Anterior cingulate cortex (tissue), 58 donors: Measurements from ENCODE around the gene DNASE1L3.
"Not testable (repeated sequence)": the region's sequence is repeated elsewhere in the genome, so short reads cannot be mapped to it uniquely, and the experiment has no call there.

Experiments used
- DNase-seq, 58 donors: peaks; one replicate each; lab custom pipeline; 2025; lab: John Stamatoyannopoulos, UW

The DNASE1L3 gene

DNA sequence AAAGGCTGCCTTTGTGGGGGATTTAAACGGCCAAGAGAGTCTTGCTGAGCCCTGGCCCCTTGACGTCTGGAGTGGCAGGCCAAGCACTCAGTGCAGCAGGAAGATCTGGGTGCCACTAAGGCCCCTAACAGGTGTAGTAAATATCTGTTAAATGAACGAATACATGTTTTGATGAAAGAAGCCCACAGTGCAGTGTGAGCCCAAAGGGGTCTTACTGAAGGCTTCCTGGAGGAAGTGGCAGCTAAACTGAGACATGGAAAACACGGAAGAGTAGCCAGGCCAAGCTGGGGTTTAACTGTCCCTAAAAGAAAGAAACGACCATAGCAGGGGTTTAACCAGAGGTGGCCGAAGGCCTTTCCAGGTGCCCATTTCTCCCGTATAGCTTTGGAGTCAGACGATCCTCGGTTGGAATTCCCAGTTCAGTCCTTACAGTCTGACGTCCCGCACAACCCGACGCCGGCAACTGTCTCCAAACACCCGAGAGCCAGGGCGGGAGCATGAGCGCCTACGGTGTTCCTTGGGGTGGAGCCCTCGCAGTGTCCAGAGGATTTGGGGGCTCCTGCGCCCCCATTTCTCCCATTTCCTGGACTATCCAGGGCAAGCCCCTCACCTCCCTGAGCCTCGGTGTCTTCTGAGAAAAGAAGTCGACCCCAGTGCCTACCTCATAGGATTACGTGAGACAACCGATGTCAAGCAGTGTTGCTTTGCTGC, 25.9 kb upstream of the DNASE1L3 start:
- DNase-seq: peak in 2 of 58 donors; percentile 32 to 33

DNA sequence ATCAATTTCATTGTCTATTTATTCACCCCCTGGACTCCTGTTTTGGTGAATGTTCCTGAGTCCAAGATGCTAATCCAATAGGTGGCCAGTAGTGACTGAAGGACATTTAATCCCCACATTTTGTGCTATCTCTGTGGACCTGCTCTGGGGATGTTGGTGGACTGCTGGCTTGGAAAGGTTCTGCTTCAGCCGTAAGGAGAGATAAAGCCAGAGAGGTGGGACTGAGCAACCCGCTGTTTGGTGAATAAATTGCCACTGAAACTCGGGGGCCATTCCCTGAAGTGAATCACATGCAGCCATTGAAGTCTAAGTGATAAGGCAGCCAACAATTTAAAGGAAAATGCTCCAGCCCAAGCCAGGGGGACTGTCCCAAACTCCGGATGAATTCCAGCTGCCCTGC, 25.2 kb upstream of the DNASE1L3 start:
- DNase-seq: no peak

DNA sequence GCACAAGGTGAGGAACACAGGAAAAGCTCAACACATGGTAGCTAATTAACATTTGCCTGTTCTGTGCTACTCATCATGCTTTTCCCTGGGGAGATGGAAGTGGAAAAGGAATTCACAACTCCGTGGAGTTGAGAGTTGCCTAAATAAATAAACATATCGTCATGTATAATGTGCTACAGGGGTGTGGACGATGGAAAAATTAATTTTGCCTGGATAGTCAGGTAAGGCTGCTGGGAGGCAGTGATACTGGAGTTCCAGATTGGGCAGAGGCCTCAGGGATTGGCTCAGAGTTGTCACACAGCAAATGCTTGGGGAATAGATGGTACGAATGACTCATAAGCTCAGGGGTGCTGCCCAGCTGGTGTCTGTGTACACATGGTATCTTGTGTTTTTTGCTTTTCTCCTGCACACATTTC, 23.8 kb upstream of the DNASE1L3 start:
- peak in 5 of 58 donors; percentile 4 to 40 (median 9) for DNase-seq

DNA sequence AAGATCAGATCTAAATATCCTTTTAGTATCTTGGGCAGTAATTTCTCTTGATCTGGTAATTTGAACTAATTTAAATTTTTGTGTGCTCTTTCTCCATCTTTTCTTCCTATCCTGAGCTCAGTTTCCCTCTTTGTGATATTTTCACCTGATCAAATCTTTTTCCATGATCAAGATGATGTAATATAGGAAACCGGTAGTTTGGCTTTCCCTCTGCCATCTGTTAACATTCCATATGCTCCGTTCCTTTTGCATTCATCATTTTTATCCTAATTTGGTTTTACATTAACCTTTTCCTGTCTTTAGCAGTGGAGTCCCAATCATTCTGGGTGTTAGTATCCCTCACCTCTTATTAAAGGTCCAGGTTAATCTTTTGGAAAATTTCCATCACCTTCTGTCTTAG, 20.9 kb upstream of the DNASE1L3 start:
- DNase-seq: no peak

DNA sequence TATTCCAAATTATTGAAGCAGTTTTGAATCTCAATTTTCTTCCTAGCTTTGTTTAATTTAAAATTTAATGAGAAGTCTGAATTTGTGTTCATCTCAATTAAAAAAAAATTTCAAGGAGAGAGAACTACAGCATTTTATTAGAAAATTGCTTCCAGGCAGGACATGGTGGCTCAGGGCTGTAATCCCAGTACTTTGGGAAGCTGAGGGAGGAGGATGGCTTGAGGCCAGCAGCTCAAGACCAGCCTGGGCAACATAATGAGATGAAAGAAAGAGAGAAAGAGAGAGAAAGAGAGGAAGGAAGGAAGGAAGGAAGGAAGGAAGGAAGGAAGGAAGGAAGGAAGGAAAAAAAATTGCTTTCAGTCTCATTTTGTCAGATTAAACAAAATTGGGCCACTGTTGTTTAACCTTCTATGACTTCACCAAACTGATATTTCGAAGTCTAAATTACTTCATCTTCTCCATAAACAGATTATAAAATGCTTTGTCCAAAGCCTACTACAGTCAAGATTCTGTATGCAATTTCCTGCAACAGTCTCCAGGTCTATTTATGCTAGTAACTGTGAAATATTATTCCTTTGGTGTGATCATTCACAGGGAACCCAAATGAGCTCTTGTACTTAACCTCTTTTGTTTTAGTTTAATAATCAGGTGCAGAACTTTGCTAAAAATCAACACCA, 20.2 kb upstream of the DNASE1L3 start:
- DNase-seq: no peak

DNA sequence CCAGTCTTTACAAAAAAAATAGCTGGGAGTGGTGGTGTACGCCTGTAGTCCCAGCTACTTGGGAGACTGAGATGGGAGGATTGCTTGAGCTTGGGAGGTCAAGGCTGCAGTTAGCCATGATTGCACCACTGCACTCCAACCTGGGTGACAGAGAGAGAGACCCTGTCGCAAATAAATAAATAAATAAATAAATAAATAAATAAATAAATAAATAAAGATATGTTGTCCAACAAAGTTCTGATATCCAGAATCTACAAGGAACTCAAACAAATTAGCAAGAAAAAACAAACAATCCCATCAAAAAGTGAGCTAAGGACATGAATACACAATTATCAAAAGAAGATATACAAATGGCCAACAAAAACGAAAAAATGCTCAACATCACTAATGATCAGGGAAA, 17.2 kb upstream of the DNASE1L3 start:
- not testable (repeated sequence) for DNase-seq

DNA sequence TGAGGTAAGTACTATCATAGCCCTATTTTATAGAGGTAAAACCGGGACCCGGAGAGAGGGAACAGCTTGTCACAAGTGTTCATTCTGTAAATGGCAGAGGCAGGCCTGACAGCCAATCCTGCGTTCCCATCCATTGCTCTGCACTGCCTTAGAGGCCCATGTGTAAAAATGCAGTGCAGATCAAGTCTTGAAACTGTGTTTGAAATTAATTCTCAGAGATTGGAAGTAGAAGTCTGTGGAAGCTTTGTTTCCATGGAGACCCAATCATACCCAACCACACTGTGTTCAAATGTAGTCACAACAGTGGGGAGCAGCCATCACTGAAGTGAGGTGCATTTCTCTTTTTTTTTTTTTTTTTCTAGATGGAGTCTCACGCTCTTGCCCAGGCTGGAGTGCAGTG, 13.1 kb upstream of the DNASE1L3 start:
- DNase-seq: peak in 2 of 58 donors; percentile 6 to 31

DNA sequence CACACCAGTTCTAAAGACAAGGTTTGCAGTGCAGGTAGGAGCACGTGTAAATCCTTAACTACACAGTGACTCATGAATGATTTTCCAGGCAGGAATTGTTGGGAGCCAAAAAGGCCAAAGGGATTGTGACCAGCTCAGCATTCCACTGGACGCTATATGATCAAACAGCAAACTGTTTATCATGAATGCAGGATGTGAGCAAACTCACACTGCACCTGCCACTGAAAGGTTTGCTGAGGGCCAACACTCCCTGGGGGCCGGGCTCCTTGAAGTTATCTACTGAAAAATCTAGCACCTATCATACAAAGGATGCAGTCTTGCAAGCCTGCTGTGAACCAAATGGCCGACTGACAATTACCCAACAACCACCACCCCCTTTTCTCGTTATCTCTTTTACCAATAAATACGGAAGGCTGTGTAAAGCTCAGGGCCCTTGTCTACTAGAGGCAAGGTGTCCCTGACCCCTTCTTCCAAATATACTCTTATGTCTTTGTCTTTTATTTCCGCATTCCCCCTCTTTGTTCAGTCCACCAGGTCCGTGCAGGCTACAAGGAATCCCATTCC, 11.5 kb upstream of the DNASE1L3 start:
- DNase-seq: no peak

DNA sequence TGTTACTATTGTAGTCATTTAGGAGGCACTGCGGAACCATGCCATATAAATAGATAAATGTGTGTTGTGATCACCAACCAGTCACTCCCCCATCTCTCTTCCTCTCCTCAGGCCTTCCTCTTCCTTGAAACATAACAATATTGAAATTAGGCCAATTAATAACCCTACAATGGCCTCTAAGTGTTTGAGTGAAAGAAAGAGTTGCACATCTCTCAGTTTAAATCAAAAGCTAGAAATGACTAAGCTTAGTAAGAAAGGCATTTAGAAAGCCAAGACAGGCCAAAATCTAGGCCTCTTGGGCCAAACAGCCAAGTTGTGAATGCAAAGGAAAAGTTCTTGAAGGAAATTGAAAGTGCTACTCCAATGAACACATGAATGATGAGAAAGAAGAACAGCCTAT, 8.1 kb upstream of the DNASE1L3 start:
- no peak for DNase-seq

DNA sequence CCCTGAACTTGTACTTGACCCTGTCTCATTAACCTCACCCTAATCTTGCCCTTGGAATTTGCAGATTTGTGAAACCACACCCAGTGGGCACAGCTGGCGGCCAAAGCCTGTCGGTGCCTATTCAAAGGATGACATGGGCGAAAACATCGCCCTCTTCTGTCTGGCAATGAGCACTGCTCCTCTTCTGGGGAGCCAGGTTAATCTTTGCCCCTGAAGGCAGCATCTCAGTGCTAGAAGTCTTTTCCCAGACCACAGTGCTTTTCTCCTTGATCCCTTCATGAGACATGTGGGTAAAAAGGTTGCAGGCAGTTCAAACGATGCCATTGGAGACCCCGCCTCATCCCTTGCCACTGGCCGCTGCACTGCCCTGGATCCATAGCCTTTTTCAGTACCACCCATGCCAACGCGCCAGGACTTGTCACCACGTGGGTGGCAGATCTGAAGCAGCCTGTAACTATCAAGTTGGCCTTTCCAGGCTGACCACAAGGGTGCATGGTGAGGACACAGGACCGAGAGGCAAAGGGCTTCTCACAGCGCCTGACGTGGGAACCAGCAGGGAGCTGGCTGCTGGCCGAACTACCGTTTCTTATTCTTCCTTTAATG, 6.5 kb upstream of the DNASE1L3 start:
- DNase-seq: peak in 53 of 58 donors; percentile 8 to 79 (median 50)

DNA sequence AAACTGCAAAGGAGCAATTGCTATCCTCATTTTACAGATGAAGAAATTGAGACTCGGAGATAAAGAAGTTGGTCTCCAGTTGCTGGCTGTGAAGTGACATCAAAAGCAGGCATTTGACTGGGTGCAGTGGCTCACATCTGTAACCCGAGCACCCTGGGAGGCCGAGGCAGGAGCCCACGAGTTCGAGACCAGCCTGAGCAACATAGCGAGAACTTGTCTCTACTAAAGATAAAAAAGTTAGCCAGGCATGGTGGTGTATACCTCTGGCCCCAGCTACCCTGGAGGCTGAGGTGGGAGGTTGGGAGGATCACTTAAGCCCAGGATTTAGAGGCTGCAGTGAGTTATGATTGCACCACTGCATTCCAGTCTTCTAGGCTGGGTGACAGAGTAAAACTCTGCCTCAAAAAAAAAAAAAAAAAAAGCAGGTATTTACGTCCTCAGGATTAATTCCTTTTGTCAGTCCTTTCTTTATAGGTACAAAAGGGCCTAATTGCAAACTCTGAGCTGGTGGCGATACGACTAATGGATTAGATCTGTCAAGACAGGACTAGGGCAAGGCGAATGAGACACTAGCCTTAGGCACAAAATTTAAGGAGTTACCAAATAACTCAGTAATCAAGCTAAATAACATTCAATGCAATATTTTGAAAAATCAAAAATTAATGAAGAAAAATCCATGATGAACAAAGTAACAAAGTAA, 5.9 kb upstream of the DNASE1L3 start:
- DNase-seq: no peak

DNA sequence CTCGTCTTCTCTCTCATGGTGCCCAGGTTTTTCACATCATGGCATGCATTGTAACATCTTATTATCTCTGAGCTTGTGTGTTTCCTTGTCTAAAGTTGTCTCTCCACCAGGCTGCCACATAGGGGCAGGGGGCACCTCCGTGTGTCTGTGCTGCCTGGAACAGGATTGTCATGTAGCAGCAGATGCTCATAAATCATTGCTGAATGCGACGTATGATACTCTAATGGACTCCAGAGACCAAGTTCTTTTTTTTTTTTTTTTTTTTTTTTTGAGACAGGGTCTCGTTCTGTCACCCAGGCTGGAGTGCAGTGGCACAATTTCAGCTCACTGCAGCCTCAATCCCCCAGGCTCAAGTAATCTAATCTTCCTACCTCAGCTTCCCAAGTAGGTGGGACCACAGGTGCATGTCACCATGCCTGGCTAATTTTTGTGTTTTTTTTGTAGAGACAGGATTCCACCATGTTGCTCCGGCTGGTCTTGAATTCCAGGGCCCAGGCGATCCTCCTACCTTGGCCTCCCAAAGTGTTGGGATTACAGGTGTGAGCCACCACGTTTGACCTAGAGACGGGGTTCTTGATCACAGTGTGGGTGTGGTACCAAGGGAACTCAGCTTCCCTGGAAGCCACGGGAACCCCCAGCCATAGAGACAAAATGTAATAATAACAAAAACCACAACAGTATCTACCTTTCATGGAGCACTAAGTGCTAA, 4.7 kb upstream of the DNASE1L3 start:
- no peak for DNase-seq

DNA sequence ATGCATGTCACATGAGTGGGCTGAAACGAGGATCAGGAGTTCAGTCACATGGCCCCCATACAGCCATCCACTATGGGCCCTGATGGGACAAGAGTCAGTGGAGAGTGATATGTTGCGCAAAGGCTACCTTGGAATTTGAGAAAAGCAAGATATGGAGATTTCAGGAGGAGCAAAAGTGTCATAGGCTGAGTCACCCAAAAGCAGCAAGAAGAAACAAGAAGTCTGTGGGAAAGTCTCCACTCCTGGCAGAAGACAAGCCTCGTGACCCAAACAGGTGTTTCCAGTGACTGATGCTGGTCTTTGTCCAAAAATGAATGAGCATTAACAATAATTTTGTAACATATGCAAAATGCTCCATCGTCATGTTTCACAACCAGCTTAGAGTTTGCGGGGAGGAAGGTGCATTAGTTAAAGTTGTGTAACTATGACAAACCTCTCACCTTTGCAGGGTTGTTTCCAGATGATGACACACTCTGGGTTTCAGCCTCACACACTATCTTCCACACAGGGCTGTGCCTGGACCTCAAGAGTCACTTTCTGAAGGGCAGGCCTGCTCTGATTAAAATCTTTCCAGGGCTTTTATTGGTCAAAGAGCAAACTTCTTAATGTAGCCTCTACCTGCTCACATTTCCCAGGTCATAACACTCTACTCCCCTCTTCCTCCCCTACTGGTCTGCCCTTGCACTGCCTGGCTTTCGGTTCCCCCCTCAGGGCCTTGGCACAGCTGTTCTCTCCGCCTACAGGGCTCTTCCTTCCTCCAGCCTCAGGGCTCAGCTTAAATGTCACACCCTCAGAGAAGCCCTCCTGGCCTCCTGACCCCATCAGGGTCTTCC, 3.9 kb upstream of the DNASE1L3 start:
- no peak for DNase-seq

DNA sequence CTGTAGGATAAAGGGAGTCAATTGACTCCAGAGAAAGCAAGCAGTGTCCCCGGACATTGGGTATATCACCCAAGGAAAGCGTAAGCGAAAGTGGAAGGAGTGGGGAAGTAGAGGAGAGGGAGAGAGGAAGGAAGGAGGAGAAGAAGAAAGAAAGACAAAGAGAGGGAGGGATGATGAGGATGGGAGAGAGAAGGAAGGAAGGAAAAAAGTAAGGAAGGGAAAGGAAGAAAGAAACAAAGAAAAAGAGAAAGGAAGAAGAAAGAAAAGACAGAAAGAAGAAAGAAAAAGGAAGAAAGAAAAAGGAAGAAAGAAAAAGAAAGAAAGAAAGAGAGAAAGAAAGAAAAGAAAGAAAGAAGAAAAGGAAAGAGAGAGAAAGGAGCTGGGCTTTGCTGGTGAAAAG, 839 bp downstream of the DNASE1L3 start:
- no peak for DNase-seq

DNA sequence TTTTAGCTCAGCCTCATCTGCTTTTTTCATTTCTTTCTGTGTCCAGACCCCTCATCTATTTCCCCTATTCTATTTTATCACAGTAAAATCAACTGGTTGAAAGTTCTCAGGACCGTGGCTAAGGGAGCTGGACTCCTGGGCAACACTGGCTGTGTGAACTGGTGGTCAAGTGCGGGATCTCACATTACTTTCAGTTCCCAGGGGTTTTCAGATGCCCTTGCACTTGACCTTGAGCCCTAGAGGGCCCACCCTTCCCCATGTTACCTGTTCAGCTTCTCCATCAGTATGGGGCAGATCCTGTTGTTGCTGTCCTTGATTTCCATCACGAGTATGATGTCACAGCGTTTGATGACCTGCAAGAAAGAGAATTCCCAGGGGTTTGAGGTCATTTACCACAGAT, 2.8 kb downstream of the DNASE1L3 start:
- DNase-seq: no peak

DNA sequence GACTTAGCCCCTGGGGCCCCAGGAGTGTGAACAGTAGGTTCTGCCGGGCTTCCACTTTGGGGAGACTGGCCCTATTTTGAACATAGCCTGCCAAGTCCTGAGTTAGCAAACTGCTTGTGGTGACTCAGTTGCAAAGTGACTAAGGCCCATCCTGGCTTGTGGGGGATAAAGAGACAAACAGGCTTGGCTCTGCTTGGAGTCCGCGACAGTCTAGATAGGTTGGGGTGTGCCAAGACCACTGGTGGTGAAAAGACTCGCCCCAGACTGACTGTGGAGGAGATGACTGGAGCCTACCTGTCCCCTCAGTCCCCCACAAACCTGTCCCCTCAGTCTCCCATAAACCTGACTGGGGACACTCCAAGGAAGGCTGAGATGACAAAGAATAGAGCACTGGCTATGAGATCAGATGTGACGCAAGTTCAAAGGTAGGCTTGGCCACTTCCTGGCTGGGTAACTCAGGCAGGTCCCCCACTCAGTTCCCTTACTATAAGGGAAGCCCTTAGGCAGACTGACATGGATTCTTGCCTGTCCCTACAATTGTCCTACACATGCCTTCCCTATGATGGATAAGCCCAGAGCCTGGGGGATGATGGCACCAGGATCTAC, 4.3 kb downstream of the DNASE1L3 start:
- DNase-seq: peak in 1 of 58 donors; percentile 23

DNA sequence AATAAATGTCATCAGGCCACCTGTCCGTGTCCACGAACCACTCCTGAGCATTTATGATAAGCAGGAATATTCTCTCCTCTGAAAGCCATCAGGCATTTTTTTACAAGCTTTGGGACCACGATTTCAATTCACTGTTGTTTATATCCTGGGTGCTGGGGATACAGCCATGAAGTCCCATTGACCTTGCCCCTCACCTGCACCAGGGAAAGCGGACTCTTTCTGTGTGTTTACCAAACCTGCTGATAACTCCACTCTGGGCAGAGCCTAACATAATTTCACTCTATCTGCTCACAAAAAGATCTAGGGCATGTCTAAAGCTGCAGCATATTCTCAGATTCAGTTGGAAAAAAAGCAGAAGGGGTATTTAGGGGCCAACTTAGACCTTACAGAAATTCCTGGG, 4.8 kb downstream of the DNASE1L3 start:
- DNase-seq: no peak

DNA sequence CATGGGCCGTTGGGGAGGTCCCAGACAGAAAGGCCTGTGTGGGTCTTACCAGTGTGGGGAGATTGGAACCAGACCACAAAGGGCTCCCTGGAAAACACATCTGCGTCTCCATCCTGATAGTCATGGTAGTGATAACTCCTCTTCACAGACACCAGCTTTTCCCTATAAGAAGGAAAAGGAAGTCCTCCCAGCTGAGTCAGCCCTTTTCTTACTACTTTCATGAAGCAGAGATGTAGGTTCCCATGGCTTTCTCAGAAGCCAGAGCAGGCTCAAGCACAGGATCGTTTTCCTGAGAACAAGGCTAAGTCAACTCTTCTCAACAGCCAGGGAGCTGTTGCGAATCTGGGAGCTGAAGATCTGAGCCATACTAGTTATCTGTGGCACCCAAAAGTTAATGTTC, 6.1 kb downstream of the DNASE1L3 start:
- no peak for DNase-seq

DNA sequence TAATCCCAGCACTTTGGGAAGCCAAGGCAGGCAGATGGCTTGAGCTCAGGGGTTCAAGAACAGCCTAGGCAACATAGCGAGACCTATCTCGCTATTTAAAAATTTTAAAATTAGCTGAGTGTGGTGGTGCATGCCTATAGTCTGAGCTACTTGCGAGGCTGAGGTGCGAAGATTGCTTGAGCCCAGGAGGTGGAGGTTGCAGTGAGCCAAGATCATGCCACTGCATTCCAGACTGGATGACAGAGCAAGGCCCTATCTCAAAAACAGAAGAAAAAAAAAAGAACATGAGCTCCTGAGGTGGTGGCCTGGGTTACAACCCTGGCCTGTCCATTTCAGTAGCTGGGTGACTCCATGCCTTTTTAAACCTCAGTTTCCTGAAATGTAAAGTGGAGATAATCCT, 7.2 kb downstream of the DNASE1L3 start:
- no peak for DNase-seq
